ENCODE measurements around the gene NUDT6. TPM values are rescaled to one million over a fixed set of nuclear protein-coding genes. Genes with fewer than 3 reads are reported as not detected.

NUDT6 gene
- total RNA-seq, 4 donors from 2014 or later, result 2.5 to 10.2 (median 6.2) TPM

DNA sequence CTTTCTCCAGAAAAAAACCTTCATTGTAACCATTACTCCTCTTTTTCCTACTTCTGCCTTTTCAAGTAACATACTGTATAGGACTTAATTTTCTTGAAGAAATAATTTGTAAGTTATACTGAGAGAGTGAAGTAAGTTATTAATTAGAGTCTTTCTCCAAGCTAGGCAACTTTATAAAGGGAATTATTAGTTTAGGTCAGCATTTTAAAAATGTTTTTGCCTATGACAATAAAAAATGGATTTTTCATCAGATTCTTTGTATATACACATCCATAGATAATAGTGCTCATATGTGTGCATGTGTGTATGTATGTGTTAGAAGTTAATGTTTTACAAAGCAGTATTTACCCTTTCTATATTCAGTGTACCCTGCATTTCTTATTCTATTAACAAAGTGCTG lies 10.4 kb upstream of the NUDT6 start:
- DNase-seq (ENCODE audit: low spot score) (no peak), ATAC-seq (ENCODE audit: low FRiP score) (no peak)
- TF ChIP-seq, protein P1, sequence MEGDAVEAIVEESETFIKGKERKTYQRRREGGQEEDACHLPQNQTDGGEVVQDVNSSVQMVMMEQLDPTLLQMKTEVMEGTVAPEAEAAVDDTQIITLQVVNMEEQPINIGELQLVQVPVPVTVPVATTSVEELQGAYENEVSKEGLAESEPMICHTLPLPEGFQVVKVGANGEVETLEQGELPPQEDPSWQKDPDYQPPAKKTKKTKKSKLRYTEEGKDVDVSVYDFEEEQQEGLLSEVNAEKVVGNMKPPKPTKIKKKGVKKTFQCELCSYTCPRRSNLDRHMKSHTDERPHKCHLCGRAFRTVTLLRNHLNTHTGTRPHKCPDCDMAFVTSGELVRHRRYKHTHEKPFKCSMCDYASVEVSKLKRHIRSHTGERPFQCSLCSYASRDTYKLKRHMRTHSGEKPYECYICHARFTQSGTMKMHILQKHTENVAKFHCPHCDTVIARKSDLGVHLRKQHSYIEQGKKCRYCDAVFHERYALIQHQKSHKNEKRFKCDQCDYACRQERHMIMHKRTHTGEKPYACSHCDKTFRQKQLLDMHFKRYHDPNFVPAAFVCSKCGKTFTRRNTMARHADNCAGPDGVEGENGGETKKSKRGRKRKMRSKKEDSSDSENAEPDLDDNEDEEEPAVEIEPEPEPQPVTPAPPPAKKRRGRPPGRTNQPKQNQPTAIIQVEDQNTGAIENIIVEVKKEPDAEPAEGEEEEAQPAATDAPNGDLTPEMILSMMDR (IDR thresholded peaks at IDR 0.05), result no peak

DNA sequence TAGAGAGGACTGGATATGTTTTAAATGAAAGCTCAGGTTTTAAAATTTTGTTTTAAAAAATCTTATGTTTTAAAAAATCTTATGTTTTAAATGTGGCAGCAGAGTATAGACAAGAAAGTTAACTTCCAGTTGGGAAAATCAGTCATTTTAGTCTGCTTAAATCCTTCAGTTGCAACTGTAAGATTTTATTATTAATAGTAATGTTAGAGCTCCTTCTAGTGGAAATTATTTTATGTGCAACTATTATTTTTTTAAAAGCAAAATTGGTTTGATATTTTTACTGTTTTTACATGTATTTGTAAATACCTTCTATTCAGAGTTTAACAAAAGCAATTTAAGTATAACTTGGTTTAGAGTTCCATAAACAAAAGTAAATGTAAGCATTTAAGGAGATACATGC lies 8.5 kb upstream of the NUDT6 start:
- TF ChIP-seq, protein P1 (IDR thresholded peaks at IDR 0.05), result no peak
- DNase-seq (ENCODE audit: low spot score) (no peak), ATAC-seq (ENCODE audit: low FRiP score) (no peak)

DNA sequence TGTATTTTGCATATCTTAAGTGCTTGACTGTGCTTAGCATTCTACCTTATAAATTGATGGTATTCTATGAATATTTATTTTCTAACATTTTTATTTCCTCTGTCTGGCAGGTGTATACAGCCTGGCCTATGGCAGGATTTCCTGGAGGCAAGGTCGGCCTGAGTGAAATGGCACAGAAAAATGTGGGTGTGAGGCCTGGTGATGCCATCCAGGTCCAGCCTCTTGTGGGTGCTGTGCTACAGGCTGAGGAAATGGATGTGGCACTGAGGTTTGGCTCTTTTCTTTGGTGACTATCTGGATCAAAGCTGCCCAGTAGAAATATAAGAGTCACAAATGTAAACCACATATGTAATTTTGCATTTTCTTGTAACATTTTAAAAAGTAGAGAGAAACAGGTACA lies 6.5 kb upstream of the NUDT6 start:
- ATAC-seq (ENCODE audit: low FRiP score), result no peak
- TF ChIP-seq, protein P1 (IDR thresholded peaks at IDR 0.05), result no peak
- no peak for DNase-seq (ENCODE audit: low spot score)

DNA sequence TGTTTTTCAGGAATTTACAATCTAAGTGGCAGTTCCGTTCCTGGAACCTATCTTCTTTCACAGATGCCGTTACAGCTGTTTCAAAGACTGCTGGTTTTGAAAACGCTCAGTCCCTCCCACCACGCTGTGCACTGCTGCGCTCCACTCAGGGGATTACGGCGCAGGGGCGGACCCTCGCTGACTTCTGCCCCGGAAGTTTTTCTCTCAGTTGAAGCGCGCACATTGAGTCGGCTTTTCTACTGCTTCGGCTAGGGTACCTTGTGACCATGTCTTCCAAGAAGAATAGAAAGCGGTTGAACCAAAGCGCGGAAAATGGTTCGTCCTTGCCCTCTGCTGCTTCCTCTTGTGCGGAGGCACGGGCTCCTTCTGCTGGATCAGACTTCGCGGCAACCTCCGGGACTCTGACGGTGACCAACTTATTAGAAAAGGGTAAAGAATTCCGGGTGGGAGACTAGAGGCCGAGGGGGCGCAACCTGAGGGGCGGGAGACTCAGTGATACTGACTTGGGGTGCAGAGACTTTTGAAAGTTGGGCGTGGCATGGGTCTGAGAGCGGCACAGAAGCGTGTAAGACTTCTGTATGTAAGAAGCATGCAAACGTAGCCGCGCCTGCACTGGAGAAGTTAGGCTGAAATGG lies 597 bp upstream of the NUDT6 start:
- peak; percentile 95 for ATAC-seq (ENCODE audit: low FRiP score)
- DNase-seq (ENCODE audit: low spot score), result peak; percentile 60
- TF ChIP-seq, protein P1 (IDR thresholded peaks at IDR 0.05), result no peak

DNA sequence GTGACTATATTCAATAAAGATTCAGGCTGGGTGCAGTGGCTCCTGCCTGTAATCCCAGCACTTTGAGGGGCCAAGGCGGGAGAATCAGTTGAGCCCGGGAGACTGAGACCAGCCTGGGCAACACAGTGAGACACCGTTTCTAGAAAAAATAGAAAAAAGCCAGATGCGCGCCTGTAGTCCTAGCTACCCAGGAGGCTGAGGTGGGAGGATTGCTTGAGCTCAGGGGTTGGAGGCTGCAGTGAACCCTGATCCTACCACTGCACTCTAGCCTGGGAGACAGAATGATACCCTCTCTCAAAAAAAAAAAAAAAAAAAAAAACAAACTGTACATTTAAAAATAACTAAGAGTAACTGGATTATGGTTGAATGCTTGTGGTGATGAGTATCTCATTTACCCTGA lies 1.1 kb downstream of the NUDT6 start:
- DNase-seq (ENCODE audit: low spot score), result no peak
- TF ChIP-seq, protein P1 (IDR thresholded peaks at IDR 0.05), result no peak
- ATAC-seq (ENCODE audit: low FRiP score), result no peak

DNA sequence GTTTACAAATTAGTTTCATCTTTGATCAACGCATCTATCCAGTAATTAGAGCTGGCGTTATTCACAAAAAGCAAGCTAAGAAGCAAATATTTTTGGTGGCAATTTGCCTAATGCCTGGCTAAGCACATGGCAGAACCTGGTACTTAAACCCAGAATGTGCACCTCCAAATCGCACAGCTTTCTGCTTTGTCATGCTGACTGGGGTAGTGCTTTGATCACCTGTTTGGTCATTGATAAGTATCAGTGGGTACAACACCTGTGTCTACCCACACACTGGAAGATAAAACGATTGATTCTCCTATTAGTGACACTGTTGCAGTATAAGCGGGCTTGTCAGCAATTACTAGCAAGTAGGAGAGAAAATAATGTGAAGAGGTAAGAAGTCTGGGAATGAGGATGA lies 1.9 kb downstream of the NUDT6 start:
- TF ChIP-seq, protein P1 (IDR thresholded peaks at IDR 0.05), result no peak
- ATAC-seq (ENCODE audit: low FRiP score) (no peak), DNase-seq (ENCODE audit: low spot score) (no peak)

DNA sequence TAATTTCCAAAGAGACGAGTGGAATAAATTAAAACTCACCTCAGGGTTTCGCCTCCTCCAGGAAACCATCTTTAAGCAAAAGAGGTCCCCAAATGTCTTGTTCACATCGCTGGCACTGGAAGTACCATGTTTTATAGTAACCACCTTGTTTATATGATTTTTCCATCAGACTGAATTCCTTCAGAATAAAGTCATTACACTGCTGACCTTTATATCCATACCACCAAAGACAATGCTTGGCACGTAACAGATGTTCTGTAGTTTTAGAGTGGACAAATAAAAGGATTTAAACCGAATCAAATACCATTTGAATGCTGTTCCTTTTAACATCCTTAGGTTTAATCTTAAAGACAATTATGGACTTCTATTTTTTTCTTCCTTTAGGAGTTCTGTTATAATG lies 4.7 kb downstream of the NUDT6 start:
- DNase-seq (ENCODE audit: low spot score), result no peak
- TF ChIP-seq, protein P1 (IDR thresholded peaks at IDR 0.05), result no peak
- no peak for ATAC-seq (ENCODE audit: low FRiP score)
